Breast epithelium (tissue), 4 donors: ENCODE results near the gene MROH2A. TPM values are rescaled to one million over a fixed set of nuclear protein-coding genes. Genes with fewer than 3 reads are reported as not detected.
A peak's percentile ranks its signal among the peaks of the same experiment; 100 is the strongest.

Source experiments
- DNase-seq, 2 donors: peaks; one replicate each; pipeline ENCODE4 v3.0.0-alpha.2; 2019; ENCODE audit warnings: low spot score in 2 of 2
- H3K27ac ChIP-seq, 2 donors: fragments of 200-600 bp; sonication (generic) in 1 of 2; one replicate each; pipeline ENCODE4 v1.5.1; 2016 to 2019; ENCODE audit warnings: mild to moderate bottlenecking in 1 of 2
- H3K27me3 ChIP-seq, 2 donors: fragments of 200-600 bp; sonication (generic) in 1 of 2; one replicate each; pipeline versions ENCODE4 v1.5.1 to v1.6.0; 2017 to 2019; ENCODE audit warnings: control low read depth in 1 of 2, mild to moderate bottlenecking in 1 of 2
- H3K36me3 ChIP-seq: fragments of 200-600 bp; one replicate; pipeline ENCODE4 v1.5.1; 2019
- H3K4me1 ChIP-seq, 2 donors: fragments of 200-600 bp; sonication (generic); one replicate each; pipeline ENCODE4 v1.5.1; 2016 to 2019; ENCODE audit warnings: control low read depth in 1 of 2
- H3K4me3 ChIP-seq, 3 donors: fragments of 200-600 bp; sonication (generic); 1 replicate in 2 of 3; 2 replicates in 1 of 3; pipeline ENCODE4 v1.5.1; 2016 to 2019; ENCODE audit warnings: mild to moderate bottlenecking in 3 of 3, moderate library complexity in 2 of 3
- H3K9me3 ChIP-seq, 2 donors: fragments of 200-600 bp; sonication (generic) in 1 of 2; one replicate each; pipeline ENCODE4 v1.5.1; 2016 to 2019; ENCODE audit warnings: control low read depth in 1 of 2
- POLR2A ChIP-seq: fragments of 450-650 bp; IDR thresholded peaks from one replicate; pipeline ENCODE4 v1.6.1; 2016; ENCODE audit warnings: antibody characterized with exemption, mild to moderate bottlenecking, moderate library complexity
- POLR2AphosphoS5 ChIP-seq, 3 donors: sonication (generic); formaldehyde crosslinking; IDR thresholded peaks; one replicate each; pipeline ENCODE4 v1.6.1; 2017; ENCODE audit warnings: antibody characterized with exemption in 3 of 3
- intact Hi-C: fragments of 100-400 bp; cut with DNase I; formaldehyde crosslinking; loops from one replicate; pipeline ENCODE4 v1.15.1; 2023; ENCODE audit warnings: low total_unique reads
- total RNA-seq, 3 donors: library from RNA; depleted of rRNA; stranded (reverse); fragments of >200 nt; gene quantifications; one replicate each; pipeline ENCODE4 v1.1.0, GENCODE V29; 2016
- TF ChIP-seq, protein P1 (sequence below), 3 donors: fragments of 450-650 bp; IDR thresholded peaks; one replicate each; pipeline ENCODE4 v1.5.1; 2016 to 2017; ENCODE audit warnings: antibody characterized with exemption in 3 of 3, mild to moderate bottlenecking in 3 of 3, moderate library complexity in 3 of 3

MROH2A gene
- total RNA-seq, 3 donors from 2014 or later = not detected

GRCh38 chr2:233810385-233810784 is 32.3 kb downstream of the MROH2A start:
- no peaks in the 10 kb centered on the region for H3K36me3 ChIP-seq
- no peak for TF ChIP-seq POLR2A
- intact Hi-C loops = no loop called here
- H3K9me3 ChIP-seq = no peaks in the 10 kb centered on the region
- H3K27me3 ChIP-seq = no peaks in the 10 kb centered on the region
- H3K27ac ChIP-seq = no peak overlapping the region
- no peak for DNase-seq
- H3K4me1 ChIP-seq = no peaks in the 10 kb centered on the region
- no peak overlapping the region for H3K4me3 ChIP-seq

GRCh38 chr2:233811087-233811486 is 33.0 kb downstream of the MROH2A start:
- no peak for DNase-seq
- Histone ChIP-seq H3K4me1 (no peaks in the 10 kb centered on the region), H3K36me3 (no peaks in the 10 kb centered on the region), H3K9me3 (no peaks in the 10 kb centered on the region), H3K4me3 (no peak overlapping the region), H3K27me3 (no peaks in the 10 kb centered on the region), H3K27ac (no peak overlapping the region)
- TF ChIP-seq POLR2AphosphoS5 (IDR thresholded peaks at IDR 0.05) = no peak
- TF ChIP-seq, protein P1, sequence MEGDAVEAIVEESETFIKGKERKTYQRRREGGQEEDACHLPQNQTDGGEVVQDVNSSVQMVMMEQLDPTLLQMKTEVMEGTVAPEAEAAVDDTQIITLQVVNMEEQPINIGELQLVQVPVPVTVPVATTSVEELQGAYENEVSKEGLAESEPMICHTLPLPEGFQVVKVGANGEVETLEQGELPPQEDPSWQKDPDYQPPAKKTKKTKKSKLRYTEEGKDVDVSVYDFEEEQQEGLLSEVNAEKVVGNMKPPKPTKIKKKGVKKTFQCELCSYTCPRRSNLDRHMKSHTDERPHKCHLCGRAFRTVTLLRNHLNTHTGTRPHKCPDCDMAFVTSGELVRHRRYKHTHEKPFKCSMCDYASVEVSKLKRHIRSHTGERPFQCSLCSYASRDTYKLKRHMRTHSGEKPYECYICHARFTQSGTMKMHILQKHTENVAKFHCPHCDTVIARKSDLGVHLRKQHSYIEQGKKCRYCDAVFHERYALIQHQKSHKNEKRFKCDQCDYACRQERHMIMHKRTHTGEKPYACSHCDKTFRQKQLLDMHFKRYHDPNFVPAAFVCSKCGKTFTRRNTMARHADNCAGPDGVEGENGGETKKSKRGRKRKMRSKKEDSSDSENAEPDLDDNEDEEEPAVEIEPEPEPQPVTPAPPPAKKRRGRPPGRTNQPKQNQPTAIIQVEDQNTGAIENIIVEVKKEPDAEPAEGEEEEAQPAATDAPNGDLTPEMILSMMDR (IDR thresholded peaks at IDR 0.05) = no peak
- intact Hi-C loops = no loop called here

DNA sequence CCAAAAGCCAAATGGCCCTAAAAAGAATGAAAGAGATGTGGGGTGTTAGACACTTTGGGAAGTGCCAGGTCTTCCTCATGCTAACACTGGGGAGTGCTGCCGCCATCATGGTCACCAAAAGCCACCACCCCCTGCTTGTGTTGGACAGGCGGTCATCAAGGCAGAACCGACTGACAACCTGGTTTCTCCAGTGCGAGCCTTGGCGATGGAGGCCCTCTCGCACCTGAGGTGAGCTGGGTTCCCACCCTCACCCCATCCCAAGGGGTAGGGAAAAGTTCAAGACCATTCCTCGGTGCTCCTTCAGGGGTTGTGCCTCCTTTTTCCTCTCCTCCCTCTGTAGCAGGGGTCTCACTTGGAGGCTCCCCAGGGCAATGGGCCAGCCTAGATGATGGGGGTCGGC is 33.6 kb downstream of the MROH2A start:
- H3K9me3 ChIP-seq = no peaks in the 10 kb centered on the region
- no peak for DNase-seq
- intact Hi-C loops = no loop called here
- H3K36me3 ChIP-seq = no peaks in the 10 kb centered on the region
- TF ChIP-seq POLR2A = no peak
- TF ChIP-seq, protein P1 (IDR thresholded peaks at IDR 0.05) = no peak
- TF ChIP-seq POLR2AphosphoS5 (IDR thresholded peaks at IDR 0.05) = no peak
- H3K27ac ChIP-seq = no peak overlapping the region
- no peaks in the 10 kb centered on the region for H3K4me1 ChIP-seq
- H3K4me3 ChIP-seq = no peak overlapping the region
- H3K27me3 ChIP-seq = no peaks in the 10 kb centered on the region

- Histone ChIP-seq H3K4me1 (no peaks in the 10 kb centered on the region), H3K36me3 (no peaks in the 10 kb centered on the region), H3K27me3 (no peaks in the 10 kb centered on the region), H3K27ac (no peak overlapping the region), H3K4me3 (no peak overlapping the region), H3K9me3 (no peaks in the 10 kb centered on the region)
- no peak for TF ChIP-seq POLR2A
- TF ChIP-seq POLR2AphosphoS5 (IDR thresholded peaks at IDR 0.05) = no peak
- intact Hi-C loops = no loop called here
- no peak for DNase-seq
Measured at GRCh38 chr2:233813236-233814055, 35.3 kb downstream of the MROH2A start.

GRCh38 chr2:233814056-233814835 is 36.1 kb downstream of the MROH2A start:
- peak in 1 of 2 donors; percentile 15 for DNase-seq
- H3K4me3 ChIP-seq = no peak overlapping the region
- no peak overlapping the region for H3K27ac ChIP-seq
- TF ChIP-seq POLR2A = no peak
- TF ChIP-seq, protein P1 (IDR thresholded peaks at IDR 0.05) = no peak
- no peak for TF ChIP-seq POLR2AphosphoS5 (IDR thresholded peaks at IDR 0.05)
- intact Hi-C loops = no loop called here
- no peaks in the 10 kb centered on the region for H3K9me3 ChIP-seq
- H3K36me3 ChIP-seq = no peaks in the 10 kb centered on the region
- H3K27me3 ChIP-seq = no peaks in the 10 kb centered on the region
- H3K4me1 ChIP-seq = no peaks in the 10 kb centered on the region

GRCh38 chr2:233815861-233816260 is 37.7 kb downstream of the MROH2A start:
- Histone ChIP-seq H3K36me3 (no peaks in the 10 kb centered on the region), H3K4me1 (no peaks in the 10 kb centered on the region), H3K27me3 (no peaks in the 10 kb centered on the region), H3K27ac (no peak overlapping the region), H3K4me3 (no peak overlapping the region), H3K9me3 (no peaks in the 10 kb centered on the region)
- TF ChIP-seq POLR2AphosphoS5 (IDR thresholded peaks at IDR 0.05) (no peak), POLR2A (no peak)
- TF ChIP-seq, protein P1 (IDR thresholded peaks at IDR 0.05) = no peak
- DNase-seq = no peak
- intact Hi-C loops = loop anchor here (5.0 kb wide), 1 partner anchor 66 kb away; no protein-coding TSS in a partner anchor
